Breast epithelium (tissue), 3 donors: ENCODE data around the gene MST1R.

ENCODE experiments used
- CTCF ChIP-seq, 3 donors: fragments of 450-650 bp; IDR thresholded peaks; one replicate each; pipeline ENCODE4 v1.5.1; 2016 to 2017; ENCODE audit warnings: antibody characterized with exemption in 3 of 3, mild to moderate bottlenecking in 3 of 3, moderate library complexity in 3 of 3
- POLR2A ChIP-seq: fragments of 450-650 bp; IDR thresholded peaks from one replicate; pipeline ENCODE4 v1.6.1; 2016; ENCODE audit warnings: antibody characterized with exemption, mild to moderate bottlenecking, moderate library complexity
- POLR2AphosphoS5 ChIP-seq, 3 donors: sonication (generic); formaldehyde crosslinking; IDR thresholded peaks; one replicate each; pipeline ENCODE4 v1.6.1; 2017; ENCODE audit warnings: antibody characterized with exemption in 3 of 3

DNA sequence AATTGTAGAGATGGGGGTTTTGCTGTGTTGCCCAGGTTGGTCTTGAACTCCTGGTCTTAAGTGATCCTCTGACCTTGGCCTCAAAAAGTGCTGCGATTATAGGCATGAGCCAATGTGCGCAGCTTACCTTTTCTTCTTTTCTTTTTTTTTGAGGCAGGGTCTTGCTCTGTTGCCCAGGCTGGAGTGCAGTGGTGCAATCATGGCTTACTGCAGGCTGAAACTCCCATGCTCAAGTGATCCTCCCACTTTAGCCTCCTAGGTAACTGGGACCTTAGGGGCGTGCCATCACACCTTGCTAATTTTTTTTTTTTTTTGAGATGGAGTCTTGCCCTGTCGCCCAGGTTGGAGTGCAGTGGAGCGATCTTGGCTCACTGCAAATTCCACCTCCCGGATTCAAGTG lies 49.3 kb upstream of the MST1R start:
- TF ChIP-seq CTCF (IDR thresholded peaks at IDR 0.05) (no peak), POLR2AphosphoS5 (IDR thresholded peaks at IDR 0.05) (no peak), POLR2A (no peak)
